ENCODE results near the gene RNU6-1. TPM values are rescaled to one million over a fixed set of nuclear protein-coding genes. Genes with fewer than 3 reads are reported as not detected.
A peak's percentile ranks its signal among the peaks of the same experiment; 100 is the strongest.

The RNU6-1 gene
- total RNA-seq, 2 donors from 2014 or later = not detected

GRCh38 chr15:67832897-67833709 is 6.7 kb downstream of the RNU6-1 start:
- ATAC-seq (replicated peaks) = no peak
- peaks cover 54% of the 10 kb centered on the region for H3K27me3 Mint-ChIP-seq
- no peak overlapping the region for H3K27ac Mint-ChIP-seq
- H3K4me1 Mint-ChIP-seq = peaks cover 23% of the 10 kb centered on the region
- H3K9me3 Mint-ChIP-seq = no peaks in the 10 kb centered on the region
- H3K36me3 Mint-ChIP-seq (ENCODE audit: low read depth) = no peaks in the 10 kb centered on the region
- peak overlapping the region; percentile 79 for H3K4me3 Mint-ChIP-seq

GRCh38 chr15:67832031-67832551 is 7.8 kb downstream of the RNU6-1 start:
- H3K27me3 Mint-ChIP-seq = peaks cover 55% of the 10 kb centered on the region
- ATAC-seq (replicated peaks) = no peak
- H3K4me1 Mint-ChIP-seq = peaks cover 23% of the 10 kb centered on the region
- no peaks in the 10 kb centered on the region for H3K36me3 Mint-ChIP-seq (ENCODE audit: low read depth)
- H3K27ac Mint-ChIP-seq = no peak overlapping the region
- no peaks in the 10 kb centered on the region for H3K9me3 Mint-ChIP-seq
- no peak overlapping the region for H3K4me3 Mint-ChIP-seq

GRCh38 chr15:67831363-67831762 is 8.5 kb downstream of the RNU6-1 start:
- Mint-ChIP-seq H3K4me1 (peaks cover 24% of the 10 kb centered on the region), H3K27ac (no peak overlapping the region), H3K4me3 (no peak overlapping the region), H3K36me3 (ENCODE audit: low read depth) (no peaks in the 10 kb centered on the region), H3K27me3 (peaks cover 56% of the 10 kb centered on the region), H3K9me3 (no peaks in the 10 kb centered on the region)
- ATAC-seq (replicated peaks) = no peak

- Mint-ChIP-seq H3K36me3 (ENCODE audit: low read depth) (peaks cover 8% of the 10 kb centered on the region), H3K4me3 (peak overlapping the region; percentile 37), H3K4me1 (peaks cover 31% of the 10 kb centered on the region), H3K9me3 (no peaks in the 10 kb centered on the region), H3K27ac (no peak overlapping the region), H3K27me3 (peaks cover 59% of the 10 kb centered on the region)
- ATAC-seq (replicated peaks) = no peak
Measured at GRCh38 chr15:67829647-67830504, 10.0 kb downstream of the RNU6-1 start.

- H3K36me3 Mint-ChIP-seq (ENCODE audit: low read depth) = peaks cover 10% of the 10 kb centered on the region
- peak overlapping the region; percentile 37 for H3K4me3 Mint-ChIP-seq
- H3K27ac Mint-ChIP-seq = no peak overlapping the region
- H3K9me3 Mint-ChIP-seq = no peaks in the 10 kb centered on the region
- H3K27me3 Mint-ChIP-seq = peaks cover 58% of the 10 kb centered on the region
- peaks cover 31% of the 10 kb centered on the region for H3K4me1 Mint-ChIP-seq
- ATAC-seq (replicated peaks) = no peak
Measured at GRCh38 chr15:67828969-67829646, 10.7 kb downstream of the RNU6-1 start.

- Mint-ChIP-seq H3K36me3 (ENCODE audit: low read depth) (peaks cover 17% of the 10 kb centered on the region), H3K4me3 (peak overlapping the region; percentile 37), H3K9me3 (no peaks in the 10 kb centered on the region), H3K4me1 (peaks cover 31% of the 10 kb centered on the region), H3K27me3 (peaks cover 58% of the 10 kb centered on the region), H3K27ac (no peak overlapping the region)
- ATAC-seq (replicated peaks) = no peak
Measured at GRCh38 chr15:67828278-67828968, 11.4 kb downstream of the RNU6-1 start.

- no peak for ATAC-seq (replicated peaks)
- Mint-ChIP-seq H3K9me3 (no peaks in the 10 kb centered on the region), H3K36me3 (ENCODE audit: low read depth) (peaks cover 18% of the 10 kb centered on the region), H3K27me3 (peaks cover 52% of the 10 kb centered on the region), H3K27ac (no peak overlapping the region), H3K4me3 (peak overlapping the region; percentile 37), H3K4me1 (peaks cover 25% of the 10 kb centered on the region)
Measured at GRCh38 chr15:67827562-67828277, 12.1 kb downstream of the RNU6-1 start.

GRCh38 chr15:67826717-67827561 is 12.9 kb downstream of the RNU6-1 start:
- H3K27me3 Mint-ChIP-seq = peaks cover 51% of the 10 kb centered on the region
- H3K9me3 Mint-ChIP-seq = no peaks in the 10 kb centered on the region
- H3K4me1 Mint-ChIP-seq = peaks cover 29% of the 10 kb centered on the region
- ATAC-seq (replicated peaks) = no peak
- H3K36me3 Mint-ChIP-seq (ENCODE audit: low read depth) = peaks cover 18% of the 10 kb centered on the region
- no peak overlapping the region for H3K4me3 Mint-ChIP-seq
- H3K27ac Mint-ChIP-seq = no peak overlapping the region

GRCh38 chr15:67825881-67826716 is 13.7 kb downstream of the RNU6-1 start:
- no peak for ATAC-seq (replicated peaks)
- H3K27me3 Mint-ChIP-seq = peaks cover 53% of the 10 kb centered on the region
- peaks cover 34% of the 10 kb centered on the region for H3K4me1 Mint-ChIP-seq
- peaks cover 26% of the 10 kb centered on the region for H3K36me3 Mint-ChIP-seq (ENCODE audit: low read depth)
- H3K27ac Mint-ChIP-seq = no peak overlapping the region
- peak overlapping the region; percentile 50 for H3K4me3 Mint-ChIP-seq
- H3K9me3 Mint-ChIP-seq = no peaks in the 10 kb centered on the region

GRCh38 chr15:67824976-67825880 is 14.6 kb downstream of the RNU6-1 start, which contains the start of gene SKOR1:
SKOR1 (plus strand) TSS chr15:67825509; CDS start chr15:67825603, 94 bp downstream.
- Mint-ChIP-seq H3K4me1 (peaks cover 34% of the 10 kb centered on the region), H3K27ac (no peak within 1 kb of the TSS), H3K36me3 (ENCODE audit: low read depth) (peaks cover 26% of the 10 kb centered on the region), H3K27me3 (peaks cover 53% of the 10 kb centered on the region), H3K4me3 (peak within 1 kb of the TSS; percentile 83), H3K9me3 (no peaks in the 10 kb centered on the region)
- no peak for ATAC-seq (replicated peaks)
